ENCODE results near the gene GLIS2. TPM values are rescaled to one million over a fixed set of nuclear protein-coding genes. Genes with fewer than 3 reads are reported as not detected.
A peak's percentile ranks its signal among the peaks of the same experiment; 100 is the strongest.
"Not testable (repeated sequence)": the region's sequence is repeated elsewhere in the genome, so short reads cannot be mapped to it uniquely, and the experiment has no call there.

The GLIS2 gene
- total RNA-seq, 1 experiment from 2014 or later: 23.0 TPM

- TF ChIP-seq ZNF532 (CRISPR knock-in tag; IDR thresholded peaks at IDR 0.05; ENCODE audit: borderline replicate concordance) (no peak), ZNF138 (CRISPR knock-in tag; conservative IDR thresholded peaks at IDR 0.05) (no peak), GTF2I (CRISPR knock-in tag; conservative IDR thresholded peaks at IDR 0.05) (no peak), GABPB1 (CRISPR knock-in tag; IDR thresholded peaks at IDR 0.05) (no peak)
Observed at GRCh38 chr16:4333308-4333638, 17.4 kb downstream of the GLIS2 start (continued).

- H3K9me3 Mint-ChIP-seq; H3K4me1 Mint-ChIP-seq; DNase-seq (ENCODE audit: low spot score); H3K4me3 Mint-ChIP-seq; POLR2A ChIA-PET; H3K27ac Mint-ChIP-seq; H3K36me3 Mint-ChIP-seq; H3K27me3 Mint-ChIP-seq (ENCODE audit: low read depth); ATAC-seq: not testable (repeated sequence)
- peak; percentile 49; the same call in 1 of the 2 replicates for TF ChIP-seq ZNF121 (CRISPR knock-in tag; IDR thresholded peaks at IDR 0.05)
- CTCF ChIA-PET: interaction anchor here (1.1 to 9.3 kb wide), 5 partner anchors 23 to 72 kb away, joined by 4 to 185 read pairs (median 14); no protein-coding TSS in a partner anchor
Observed at GRCh38 chr16:4333714-4334113, 17.8 kb downstream of the GLIS2 start.

GRCh38 chr16:4334724-4335495 lies 19.0 kb downstream of the GLIS2 start:
- no peak overlapping the region for H3K4me3 Mint-ChIP-seq
- 0 out of 2 replicates have a peak, but pooled peaks cover under 1% of the 10 kb centered on the region for H3K4me1 Mint-ChIP-seq
- DNase-seq (ENCODE audit: low spot score) (no peak), ATAC-seq (no peak)
- POLR2A ChIA-PET: interaction anchor here (1.4 to 1.6 kb wide), 2 partner anchors 16 to 61 kb away, joined by 4 to 5 read pairs; partner anchors contain the start of genes PAM16 and TFAP4
- H3K27me3 Mint-ChIP-seq (ENCODE audit: low read depth): no peaks in the 10 kb centered on the region
- peaks cover 5% of the 10 kb centered on the region for H3K36me3 Mint-ChIP-seq
- H3K9me3 Mint-ChIP-seq: no peaks in the 10 kb centered on the region
- peak overlapping the region; percentile 45; the same call in 1 of the 2 replicates for H3K27ac Mint-ChIP-seq
- TF ChIP-seq SMAD3 (CRISPR knock-in tag; IDR thresholded peaks at IDR 0.05; ENCODE audit: borderline replicate concordance): no peak
- TF ChIP-seq OVOL2 (CRISPR knock-in tag; IDR thresholded peaks at IDR 0.05; ENCODE audit: borderline replicate concordance): no peak
- no peak for TF ChIP-seq NFATC4 (CRISPR knock-in tag; IDR thresholded peaks at IDR 0.05)
- 0 out of 2 replicates have a peak, but pooled peaks have one; percentile 32 for TF ChIP-seq RELA (CRISPR knock-in tag; IDR thresholded peaks at IDR 0.05; ENCODE audit: borderline replicate concordance)
- no peak for TF ChIP-seq ELF4 (CRISPR knock-in tag; IDR thresholded peaks at IDR 0.05; ENCODE audit: low read depth)
- no peak for TF ChIP-seq CREM (CRISPR knock-in tag; IDR thresholded peaks at IDR 0.05)
- CTCF ChIA-PET: interaction anchor here (0.8 to 5.4 kb wide), 7 partner anchors 8 to 81 kb away, joined by 3 to 30 read pairs (median 7); partner anchors contain the start of gene GLIS2

GRCh38 chr16:4336701-4337539 lies 21.1 kb downstream of the GLIS2 start:
- no peak for ATAC-seq
- H3K4me1 Mint-ChIP-seq: no peaks in the 10 kb centered on the region
- no peak overlapping the region for H3K27ac Mint-ChIP-seq
- no peaks in the 10 kb centered on the region for H3K9me3 Mint-ChIP-seq
- ChIA-PET CTCF (interaction anchor here (0.6 to 5.4 kb wide), 10 partner anchors 10 to 83 kb away, joined by 3 to 30 read pairs (median 5); no protein-coding TSS in a partner anchor), POLR2A (no interaction called here)
- H3K27me3 Mint-ChIP-seq (ENCODE audit: low read depth): no peaks in the 10 kb centered on the region
- DNase-seq (ENCODE audit: low spot score): no peak
- H3K4me3 Mint-ChIP-seq: no peak overlapping the region
- peaks cover 6% of the 10 kb centered on the region for H3K36me3 Mint-ChIP-seq
- no peak for TF ChIP-seq ATF6 (CRISPR knock-in tag; IDR thresholded peaks at IDR 0.05)
- no peak for TF ChIP-seq ZNF121 (CRISPR knock-in tag; IDR thresholded peaks at IDR 0.05)
- no peak for TF ChIP-seq MLX (CRISPR knock-in tag; IDR thresholded peaks at IDR 0.05)
- TF ChIP-seq FOXP4 (CRISPR knock-in tag; IDR thresholded peaks at IDR 0.05): no peak
- TF ChIP-seq ETV6 (CRISPR knock-in tag; IDR thresholded peaks at IDR 0.05): no peak
- no peak for TF ChIP-seq E2F4 (CRISPR knock-in tag; IDR thresholded peaks at IDR 0.05; ENCODE audit: borderline replicate concordance, low read depth)
- no peak for TF ChIP-seq TP53 (CRISPR knock-in tag; IDR thresholded peaks at IDR 0.05)
